Fibroblast of lung (primary cell): Measurements from ENCODE around the gene MYL4. TPM values are rescaled to one million over a fixed set of nuclear protein-coding genes. Genes with fewer than 3 reads are reported as not detected.

Experiments
- DNase-seq, 2 donors: peaks; one replicate each; pipeline versions ENCODE4 v3.0.0 to v3.0.0-alpha.2; 2010; ENCODE audit warnings: low read depth in 2 of 2
- H2AFZ ChIP-seq: 2 replicates; pipeline ENCODE4 v1.5.1; 2012; ENCODE audit warnings: low read length, control low read depth, inconsistent platforms
- H3K27ac ChIP-seq: 2 replicates; pipeline ENCODE4 v1.5.1; 2011; ENCODE audit warnings: low read length, control low read depth; ENCODE audit not compliant: insufficient read depth
- H3K27me3 ChIP-seq: 2 replicates; pipeline ENCODE4 v1.5.1; 2011; ENCODE audit warnings: mild to moderate bottlenecking, low read length; ENCODE audit not compliant: control insufficient read depth, insufficient read depth
- H3K36me3 ChIP-seq: 2 replicates; pipeline ENCODE4 v1.5.1; 2011; ENCODE audit warnings: low read length; ENCODE audit not compliant: control insufficient read depth, insufficient read depth
- H3K4me1 ChIP-seq: 2 replicates; pipeline ENCODE4 v1.5.1; 2011; ENCODE audit warnings: low read length; ENCODE audit not compliant: control insufficient read depth, insufficient read depth; ENCODE audit errors: extremely low read depth
- H3K4me2 ChIP-seq: 2 replicates; pipeline ENCODE4 v1.5.1; 2011; ENCODE audit warnings: low read length, control low read depth; ENCODE audit not compliant: insufficient read depth; ENCODE audit errors: extremely low read depth
- H3K4me3 ChIP-seq, 4 experiments: fragments of 200-600 bp in 1 of 4; sonication (generic) in 1 of 4; replicated peaks in 1 of 4; 2 replicates each; pipeline ENCODE4 v1.5.1; 2011 to 2016; ENCODE audit warnings: low read length in 4 of 4, low read depth in 3 of 4, mild to moderate bottlenecking in 3 of 4, control low read depth in 2 of 4, inconsistent platforms in 1 of 4, mixed read lengths in 1 of 4; ENCODE audit not compliant: insufficient read depth in 1 of 4; ENCODE audit errors: control extremely low read depth in 1 of 4
- H3K79me2 ChIP-seq: 2 replicates; pipeline ENCODE4 v1.5.1; 2012; ENCODE audit warnings: mild to moderate bottlenecking, low read length, inconsistent platforms; ENCODE audit not compliant: control insufficient read depth, insufficient read depth
- H3K9ac ChIP-seq: 2 replicates; pipeline ENCODE4 v1.5.1; 2011; ENCODE audit warnings: mild to moderate bottlenecking, low read length, control low read depth; ENCODE audit not compliant: insufficient read depth
- H3K9me3 ChIP-seq: 2 replicates; pipeline ENCODE4 v1.5.1; 2012; ENCODE audit warnings: low read depth, low read length; ENCODE audit not compliant: control insufficient read depth, insufficient read depth
- H4K20me1 ChIP-seq: 2 replicates; pipeline ENCODE4 v1.5.1; 2011; ENCODE audit warnings: low read length; ENCODE audit not compliant: control insufficient read depth, insufficient read depth; ENCODE audit errors: extremely low read depth
- EZH2 ChIP-seq: IDR thresholded peaks from 2 replicates; pipeline ENCODE4 v1.5.1; 2012; ENCODE audit warnings: low read length, control low read depth, mild to moderate bottlenecking; ENCODE audit errors: missing control alignments
- polyA plus RNA-seq, 2 donors: library from polyadenylated mRNA; depleted of rRNA in 1 of 2; stranded (reverse) in 1 of 2; unstranded in 1 of 2; fragments of >200 nt; gene quantifications; 2 replicates each; pipeline ENCODE4 v1.2.1, GENCODE V29; 2011 to 2012; ENCODE audit warnings: missing spikeins in 1 of 2
- total RNA-seq: library from RNA; depleted of rRNA; stranded (reverse); fragments of >200 nt; gene quantifications from 2 replicates; pipeline ENCODE4 v1.2.1, GENCODE V29; 2014
- TF ChIP-seq, protein P1 (sequence below), 2 donors: IDR thresholded peaks in 1 of 2; conservative IDR thresholded peaks in 1 of 2; 1 replicate in 1 of 2; 2 replicates in 1 of 2; pipeline ENCODE4 v1.5.1; 2011 to 2012; ENCODE audit warnings: low read length in 2 of 2, control low read depth in 1 of 2, inconsistent platforms in 1 of 2, low read depth in 1 of 2, mild to moderate bottlenecking in 1 of 2

MYL4 gene
- total and polyA plus RNA-seq, 2 donors (not counting 1 experiment from before 2014, with no cell fraction given), result 1.3 TPM; not detected in 1

- Histone ChIP-seq H3K36me3 (no peaks in the 10 kb centered on the region), H3K9ac (no peak overlapping the region), H4K20me1 (no peaks in the 10 kb centered on the region), H3K27me3 (no peaks in the 10 kb centered on the region), H2AFZ (no peak overlapping the region), H3K4me1 (peaks cover 3% of the 10 kb centered on the region), H3K27ac (no peak overlapping the region), H3K4me3 (no peak overlapping the region), H3K79me2 (no peaks in the 10 kb centered on the region), H3K9me3 (no peaks in the 10 kb centered on the region), H3K4me2 (no peak overlapping the region)
- TF ChIP-seq, protein P1, sequence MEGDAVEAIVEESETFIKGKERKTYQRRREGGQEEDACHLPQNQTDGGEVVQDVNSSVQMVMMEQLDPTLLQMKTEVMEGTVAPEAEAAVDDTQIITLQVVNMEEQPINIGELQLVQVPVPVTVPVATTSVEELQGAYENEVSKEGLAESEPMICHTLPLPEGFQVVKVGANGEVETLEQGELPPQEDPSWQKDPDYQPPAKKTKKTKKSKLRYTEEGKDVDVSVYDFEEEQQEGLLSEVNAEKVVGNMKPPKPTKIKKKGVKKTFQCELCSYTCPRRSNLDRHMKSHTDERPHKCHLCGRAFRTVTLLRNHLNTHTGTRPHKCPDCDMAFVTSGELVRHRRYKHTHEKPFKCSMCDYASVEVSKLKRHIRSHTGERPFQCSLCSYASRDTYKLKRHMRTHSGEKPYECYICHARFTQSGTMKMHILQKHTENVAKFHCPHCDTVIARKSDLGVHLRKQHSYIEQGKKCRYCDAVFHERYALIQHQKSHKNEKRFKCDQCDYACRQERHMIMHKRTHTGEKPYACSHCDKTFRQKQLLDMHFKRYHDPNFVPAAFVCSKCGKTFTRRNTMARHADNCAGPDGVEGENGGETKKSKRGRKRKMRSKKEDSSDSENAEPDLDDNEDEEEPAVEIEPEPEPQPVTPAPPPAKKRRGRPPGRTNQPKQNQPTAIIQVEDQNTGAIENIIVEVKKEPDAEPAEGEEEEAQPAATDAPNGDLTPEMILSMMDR (conservative IDR thresholded peaks at IDR 0.05 in 1 of 2, IDR thresholded peaks at IDR 0.05 in 1 of 2; ENCODE audit: low read depth in 1 of 2, low read length in 2 of 2), result no peak
- TF ChIP-seq EZH2, result no peak
- DNase-seq, result no peak
Measured at GRCh38 chr17:47231866-47232265, 22.7 kb downstream of the MYL4 start.

DNA sequence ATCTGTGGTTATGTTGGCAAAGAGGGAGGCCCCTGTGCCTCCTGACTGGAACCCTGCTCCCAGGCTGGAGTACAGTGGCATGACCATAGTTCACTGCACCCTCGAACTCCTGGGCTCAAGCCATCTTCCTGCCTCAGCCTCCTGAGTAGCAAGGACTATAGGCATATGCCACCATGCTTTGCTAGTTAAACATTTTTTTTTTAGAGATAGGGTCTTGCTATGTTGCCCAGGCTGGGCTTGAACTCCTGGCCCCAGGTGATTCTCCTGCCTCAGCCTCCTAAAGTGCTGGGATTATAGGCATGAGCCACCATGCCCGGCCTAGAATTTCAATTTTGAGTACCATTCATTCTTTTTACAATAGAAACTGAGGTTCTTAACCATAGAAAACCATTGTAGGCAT is 23.3 kb downstream of the MYL4 start:
- Histone ChIP-seq H4K20me1 (no peaks in the 10 kb centered on the region), H2AFZ (no peak overlapping the region), H3K27me3 (no peaks in the 10 kb centered on the region), H3K79me2 (no peaks in the 10 kb centered on the region), H3K4me1 (peaks cover 3% of the 10 kb centered on the region), H3K27ac (no peak overlapping the region), H3K9me3 (no peaks in the 10 kb centered on the region), H3K4me3 (no peak overlapping the region), H3K36me3 (no peaks in the 10 kb centered on the region), H3K9ac (no peak overlapping the region), H3K4me2 (no peak overlapping the region)
- TF ChIP-seq, protein P1 (conservative IDR thresholded peaks at IDR 0.05 in 1 of 2, IDR thresholded peaks at IDR 0.05 in 1 of 2; ENCODE audit: low read depth in 1 of 2, low read length in 2 of 2), result no peak
- no peak for TF ChIP-seq EZH2
- DNase-seq, result no peak

DNA sequence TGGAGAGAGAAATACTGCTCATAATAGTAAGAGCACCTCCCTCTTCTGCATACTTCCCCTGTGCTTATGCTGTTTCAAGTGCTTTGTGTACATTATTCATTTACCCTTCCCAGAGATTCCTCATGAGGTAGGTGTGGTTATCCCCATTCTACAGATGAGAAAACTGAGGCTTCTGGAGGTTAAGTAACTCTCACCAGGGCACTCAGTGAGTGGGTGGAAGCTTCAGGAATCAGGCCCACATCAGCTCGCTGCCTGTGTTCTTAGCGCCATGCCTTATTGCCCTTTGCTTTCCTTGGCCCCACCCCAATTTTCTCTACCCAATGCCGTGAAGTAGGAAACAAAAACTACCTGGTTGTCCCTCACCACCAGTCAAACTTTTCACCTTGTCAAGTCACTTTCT is 26.4 kb downstream of the MYL4 start:
- Histone ChIP-seq H3K4me3 (no peak overlapping the region), H3K4me1 (peaks cover 9% of the 10 kb centered on the region), H2AFZ (no peak overlapping the region), H3K9me3 (no peaks in the 10 kb centered on the region), H3K36me3 (no peaks in the 10 kb centered on the region), H3K79me2 (no peaks in the 10 kb centered on the region), H3K27ac (no peak overlapping the region), H4K20me1 (no peaks in the 10 kb centered on the region), H3K4me2 (no peak overlapping the region), H3K9ac (no peak overlapping the region), H3K27me3 (no peaks in the 10 kb centered on the region)
- DNase-seq, result no peak
- TF ChIP-seq, protein P1 (conservative IDR thresholded peaks at IDR 0.05 in 1 of 2, IDR thresholded peaks at IDR 0.05 in 1 of 2; ENCODE audit: low read depth in 1 of 2, low read length in 2 of 2), result no peak
- TF ChIP-seq EZH2, result no peak
